Activated naive CD4-positive, alpha-beta T cell treated with anti-CD3 and anti-CD28 coated beads for 36 hours (primary cell): ENCODE results near the gene STXBP3. TPM values are rescaled to one million over a fixed set of nuclear protein-coding genes. Genes with fewer than 3 reads are reported as not detected.

ENCODE experiments used
- CTCF ChIA-PET: fragments of 350-600 bp; sonication (Branson Sonifier 250); formaldehyde crosslinking; loops from one replicate; lab custom pipeline; 2021; ENCODE audit warnings: antibody characterized with exemption; lab: Charles Lee
- DNase-seq: peaks from one replicate; pipeline ENCODE4 v3.0.0-alpha.2; 2020
- H3K27ac Mint-ChIP-seq: one replicate; pipeline ENCODE4 v1.8.0; 2021; ENCODE audit warnings: mild to moderate bottlenecking, mixed read lengths
- H3K27me3 Mint-ChIP-seq: one replicate; pipeline ENCODE4 v1.8.0; 2021; ENCODE audit warnings: low read depth, mixed read lengths
- H3K36me3 Mint-ChIP-seq: one replicate; pipeline ENCODE4 v1.8.0; 2021; ENCODE audit warnings: low read depth, mixed read lengths
- H3K4me1 Mint-ChIP-seq: one replicate; pipeline ENCODE4 v1.8.0; 2021; ENCODE audit warnings: low read depth, mixed read lengths
- H3K4me3 Mint-ChIP-seq: one replicate; pipeline ENCODE4 v1.8.0; 2021; ENCODE audit warnings: mild to moderate bottlenecking, moderate library complexity, mixed read lengths
- H3K9me3 Mint-ChIP-seq: one replicate; pipeline ENCODE4 v1.8.0; 2021; ENCODE audit warnings: mixed read lengths
- intact Hi-C: fragments of 100-400 bp; cut with micrococcal nuclease; formaldehyde crosslinking; loops from one replicate; pipeline ENCODE4 v1.15.1; 2023
- total RNA-seq, 2 experiments: library from RNA; stranded (reverse); gene quantifications; one replicate each; pipeline ENCODE4 v1.2.3, GENCODE V29; 2021

Gene STXBP3
- total RNA-seq, 2 experiments from 2014 or later = 29.1 to 30.3 TPM

DNA sequence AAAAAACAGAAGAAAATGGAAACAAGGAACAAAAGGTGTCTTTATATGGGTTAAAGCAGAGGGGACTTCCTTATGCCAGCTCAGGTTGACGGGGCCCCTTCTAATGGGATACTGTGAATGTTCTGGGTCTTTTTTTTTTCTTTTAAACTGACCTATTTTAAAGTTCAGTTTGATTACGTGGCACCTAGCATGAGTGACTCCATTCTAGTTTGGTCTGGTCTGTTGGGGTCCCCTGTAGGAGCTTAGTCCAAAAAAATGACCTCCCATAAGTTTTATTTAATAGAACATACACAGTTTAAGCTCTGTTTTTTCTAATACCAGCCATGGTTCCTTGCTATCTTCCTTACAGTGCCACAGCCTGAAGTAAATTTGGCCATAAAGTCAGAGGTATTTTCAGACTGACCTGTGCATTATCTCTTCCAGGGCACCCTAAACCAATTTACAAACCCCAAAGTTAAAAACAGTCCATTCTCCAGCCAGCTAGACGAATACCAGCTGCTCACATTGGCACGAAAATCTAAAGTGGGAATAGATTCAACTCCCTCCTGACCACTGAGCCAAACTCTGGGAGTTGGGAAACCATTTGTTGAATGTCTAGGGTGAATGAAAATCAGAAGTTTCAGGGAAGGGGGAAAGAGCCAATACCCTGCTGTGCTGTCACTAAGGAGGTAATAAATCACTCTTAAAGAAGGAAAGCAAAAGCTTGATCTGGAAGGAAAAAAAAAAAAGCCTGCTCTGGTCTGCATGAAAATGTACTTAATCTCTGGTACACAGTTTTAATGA is 68.1 kb downstream of the STXBP3 start:
- Mint-ChIP-seq H3K27me3 (no peaks in the 10 kb centered on the region), H3K27ac (no peak overlapping the region), H3K36me3 (no peaks in the 10 kb centered on the region), H3K9me3 (no peaks in the 10 kb centered on the region), H3K4me1 (no peaks in the 10 kb centered on the region), H3K4me3 (no peak overlapping the region)
- intact Hi-C loops = no loop called here
- no peak for DNase-seq
- CTCF ChIA-PET = interaction anchor here (1.4 kb wide), 1 partner anchor 14 kb away, joined by 6 read pairs; no protein-coding TSS in a partner anchor

DNA sequence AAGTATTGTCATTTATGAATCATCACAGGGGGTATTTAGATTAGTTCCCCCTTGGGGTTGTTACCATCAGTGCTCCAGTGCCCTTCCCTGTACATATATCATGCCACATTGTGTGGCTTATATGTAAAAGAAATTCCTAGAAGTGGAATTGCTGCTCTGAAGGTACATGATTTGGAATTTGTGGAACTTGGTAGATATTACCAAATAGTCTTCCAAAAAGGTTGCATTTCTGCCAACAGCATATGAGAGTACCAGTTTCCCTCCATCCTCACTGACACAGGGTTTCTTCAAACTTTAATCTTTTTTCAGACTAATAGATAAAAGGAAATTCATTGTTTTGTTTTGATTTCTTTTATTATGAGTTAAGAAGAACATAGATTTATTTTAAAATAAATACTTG is 69.1 kb downstream of the STXBP3 start:
- Mint-ChIP-seq H3K9me3 (no peaks in the 10 kb centered on the region), H3K27me3 (peaks cover 3% of the 10 kb centered on the region), H3K36me3 (no peaks in the 10 kb centered on the region), H3K27ac (no peak overlapping the region), H3K4me3 (no peak overlapping the region), H3K4me1 (no peaks in the 10 kb centered on the region)
- intact Hi-C loops = no loop called here
- CTCF ChIA-PET = no interaction called here
- no peak for DNase-seq

- Mint-ChIP-seq H3K27ac (no peak overlapping the region), H3K9me3 (no peaks in the 10 kb centered on the region), H3K4me1 (no peaks in the 10 kb centered on the region), H3K27me3 (peaks cover 3% of the 10 kb centered on the region), H3K36me3 (no peaks in the 10 kb centered on the region), H3K4me3 (no peak overlapping the region)
- CTCF ChIA-PET = interaction anchor here (0.6 to 1.3 kb wide), 2 partner anchors 10 to 12 kb away, joined by 3 to 5 read pairs; no protein-coding TSS in a partner anchor
- intact Hi-C loops = no loop called here
- DNase-seq = no peak
Observed at GRCh38 chr1:108816049-108816893, 69.8 kb downstream of the STXBP3 start.

- Mint-ChIP-seq H3K4me3 (no peak overlapping the region), H3K36me3 (no peaks in the 10 kb centered on the region), H3K27me3 (peaks cover 3% of the 10 kb centered on the region), H3K4me1 (no peaks in the 10 kb centered on the region), H3K27ac (no peak overlapping the region), H3K9me3 (no peaks in the 10 kb centered on the region)
- intact Hi-C loops = no loop called here
- CTCF ChIA-PET = interaction anchor here (0.6 to 1.3 kb wide), 2 partner anchors 10 to 11 kb away, joined by 3 to 5 read pairs; no protein-coding TSS in a partner anchor
- DNase-seq = no peak
Observed at GRCh38 chr1:108817016-108817415, 70.5 kb downstream of the STXBP3 start.

DNA sequence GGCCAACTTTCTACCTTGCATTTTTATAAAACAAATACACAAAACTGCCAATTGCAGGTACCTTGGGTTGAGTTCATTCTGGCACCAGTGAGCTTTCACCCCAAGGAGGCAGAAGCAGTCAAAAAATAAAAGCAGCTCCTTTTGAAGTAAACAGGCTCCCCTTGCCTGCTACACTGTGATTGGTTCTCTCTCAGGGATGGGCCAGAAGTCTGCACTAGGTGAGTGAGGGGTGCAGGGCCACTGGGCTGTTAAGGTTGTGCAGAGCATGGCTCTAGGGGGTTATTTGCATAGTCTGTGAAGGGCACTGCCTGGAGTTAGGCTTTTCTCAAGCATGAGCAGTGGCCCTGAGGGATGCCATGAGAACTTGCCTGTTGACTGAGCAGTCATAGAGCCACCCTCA is 71.3 kb downstream of the STXBP3 start:
- no peaks in the 10 kb centered on the region for H3K9me3 Mint-ChIP-seq
- H3K4me3 Mint-ChIP-seq = no peak overlapping the region
- no peaks in the 10 kb centered on the region for H3K36me3 Mint-ChIP-seq
- CTCF ChIA-PET = no interaction called here
- no peaks in the 10 kb centered on the region for H3K4me1 Mint-ChIP-seq
- peaks cover 3% of the 10 kb centered on the region for H3K27me3 Mint-ChIP-seq
- H3K27ac Mint-ChIP-seq = no peak overlapping the region
- DNase-seq = no peak
- intact Hi-C loops = no loop called here

DNA sequence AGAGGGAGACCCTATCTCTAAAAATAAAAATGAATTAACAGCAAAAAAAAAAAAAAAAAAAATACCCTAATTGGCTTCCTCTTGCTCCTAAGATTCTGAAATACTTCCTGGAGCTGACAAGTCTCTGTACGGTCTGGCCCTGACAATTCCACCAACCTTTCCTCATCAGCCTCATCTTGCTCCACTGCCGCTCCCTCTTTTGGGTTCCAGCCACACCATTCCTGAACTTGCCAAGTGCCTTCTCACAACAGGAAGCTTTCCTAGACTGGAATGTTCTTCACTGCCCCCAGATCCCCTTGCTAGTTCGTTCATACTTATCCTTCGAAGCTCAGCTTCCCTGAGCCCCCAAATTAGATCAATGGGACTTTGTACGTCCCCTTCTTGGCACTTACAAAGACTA is 73.4 kb downstream of the STXBP3 start:
- no peak for DNase-seq
- Mint-ChIP-seq H3K27ac (no peak overlapping the region), H3K4me1 (no peaks in the 10 kb centered on the region), H3K4me3 (no peak overlapping the region), H3K9me3 (no peaks in the 10 kb centered on the region), H3K36me3 (no peaks in the 10 kb centered on the region), H3K27me3 (peaks cover 3% of the 10 kb centered on the region)
- intact Hi-C loops = no loop called here
- CTCF ChIA-PET = interaction anchor here (1.6 to 3.0 kb wide), 2 partner anchors 9 to 78 kb away, joined by 4 to 11 read pairs; no protein-coding TSS in a partner anchor

GRCh38 chr1:108823632-108824031 is 77.2 kb downstream of the STXBP3 start:
- CTCF ChIA-PET = interaction anchor here (1.3 kb wide), 1 partner anchor 8 kb away, joined by 3 read pairs; no protein-coding TSS in a partner anchor
- H3K9me3 Mint-ChIP-seq = no peaks in the 10 kb centered on the region
- intact Hi-C loops = no loop called here

DNA sequence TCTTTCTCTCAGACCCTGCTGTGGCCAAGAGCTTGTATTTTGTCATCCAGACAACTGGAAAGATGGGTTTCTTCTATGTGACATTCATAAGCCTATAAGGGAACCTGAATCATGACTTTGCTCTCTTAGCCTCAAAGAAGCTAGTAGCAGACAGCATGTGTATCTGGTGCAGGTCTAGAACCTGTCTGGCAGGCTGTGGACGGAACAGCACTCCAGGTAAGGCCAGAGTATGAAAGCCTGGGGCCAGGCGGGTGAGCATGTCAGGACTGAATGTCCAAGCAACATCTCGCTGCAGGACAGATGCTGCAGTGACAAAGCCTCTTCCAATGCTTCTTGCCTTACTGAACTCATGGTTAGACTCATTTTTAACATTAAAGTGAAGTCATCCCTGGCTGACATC is 77.6 kb downstream of the STXBP3 start:
- Mint-ChIP-seq H3K27me3 (peaks cover 3% of the 10 kb centered on the region), H3K4me3 (no peak overlapping the region), H3K9me3 (no peaks in the 10 kb centered on the region), H3K4me1 (no peaks in the 10 kb centered on the region), H3K27ac (no peak overlapping the region), H3K36me3 (no peaks in the 10 kb centered on the region)
- intact Hi-C loops = no loop called here
- CTCF ChIA-PET = interaction anchor here (0.9 kb wide), 1 partner anchor 73 kb away, joined by 4 read pairs; no protein-coding TSS in a partner anchor
- no peak for DNase-seq

More at GRCh38 chr1:108823632-108824031, 77.2 kb downstream of the STXBP3 start:
- Mint-ChIP-seq H3K4me1 (no peaks in the 10 kb centered on the region), H3K27ac (no peak overlapping the region), H3K27me3 (peaks cover 3% of the 10 kb centered on the region), H3K4me3 (no peak overlapping the region), H3K36me3 (no peaks in the 10 kb centered on the region)
- DNase-seq = no peak

- intact Hi-C loops = loop anchor here (5.0 kb wide), 2 partner anchors 134 to 216 kb away; partner anchors contain the start of genes PRPF38B and WDR47
- Mint-ChIP-seq H3K9me3 (no peaks in the 10 kb centered on the region), H3K27ac (no peak overlapping the region), H3K4me3 (no peak overlapping the region), H3K4me1 (no peaks in the 10 kb centered on the region), H3K36me3 (no peaks in the 10 kb centered on the region), H3K27me3 (no peaks in the 10 kb centered on the region)
- DNase-seq = no peak
- CTCF ChIA-PET = interaction anchor here (0.6 to 6.7 kb wide), 11 partner anchors 10 to 285 kb away, joined by 3 to 109 read pairs (median 4); a partner anchor contains a TSS
Observed at GRCh38 chr1:108826081-108826635, 79.7 kb downstream of the STXBP3 start.

DNA sequence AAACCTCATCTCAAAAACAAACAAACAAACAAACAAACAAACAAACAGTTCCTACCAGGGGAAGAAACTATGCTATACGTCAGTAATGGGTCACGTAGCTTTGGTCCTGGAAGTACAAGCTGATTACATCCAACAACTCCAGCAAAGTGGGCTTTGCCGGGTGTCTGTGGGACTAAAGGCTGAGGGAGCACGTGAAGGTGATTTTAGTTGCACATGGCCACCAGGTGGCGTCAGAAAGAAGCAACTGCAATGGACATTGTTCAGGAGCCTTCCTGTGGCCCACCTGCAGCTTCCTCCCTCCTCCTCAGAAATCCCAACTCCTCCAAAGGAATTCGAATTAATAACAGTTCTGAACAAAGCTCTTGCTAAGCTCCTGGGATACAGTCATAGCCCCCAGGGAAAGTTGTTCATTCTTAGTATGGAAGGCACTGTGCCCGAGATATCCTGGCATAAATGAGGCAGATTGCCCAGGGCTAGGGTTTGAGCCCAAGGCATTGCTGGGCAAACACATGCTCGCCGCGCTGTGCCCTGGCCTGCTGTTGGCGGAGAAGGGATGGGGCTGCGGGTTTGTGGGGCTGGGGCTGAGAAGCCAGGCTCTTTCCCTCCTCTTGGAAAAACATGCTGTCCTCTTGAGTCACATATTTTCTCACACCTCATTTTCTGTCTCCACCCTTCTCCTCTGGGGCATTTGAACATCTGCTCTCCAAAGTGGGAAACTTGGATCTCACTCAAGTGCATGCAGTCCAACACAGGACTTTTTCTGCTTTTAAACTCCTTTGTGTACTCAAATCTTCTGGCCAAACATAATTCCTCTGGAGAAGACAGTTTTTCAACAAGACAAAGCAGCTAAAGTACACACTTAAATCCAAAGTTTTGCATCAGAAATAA is 81.8 kb downstream of the STXBP3 start:
- Mint-ChIP-seq H3K4me3 (no peak overlapping the region), H3K27ac (no peak overlapping the region), H3K27me3 (no peaks in the 10 kb centered on the region), H3K36me3 (no peaks in the 10 kb centered on the region), H3K4me1 (no peaks in the 10 kb centered on the region), H3K9me3 (no peaks in the 10 kb centered on the region)
- intact Hi-C loops = loop anchor here (1.0 to 5.0 kb wide), 7 partner anchors 48 to 704 kb away; partner anchors contain the start of genes GPSM2, PRPF38B and WDR47
- CTCF ChIA-PET = interaction anchor here (0.6 to 6.7 kb wide), 31 partner anchors 8 to 302 kb away, joined by 3 to 109 read pairs (median 5); partner anchors contain the start of gene CLCC1
- DNase-seq = peak; percentile 83

GRCh38 chr1:108829498-108829916 is 83.0 kb downstream of the STXBP3 start:
- CTCF ChIA-PET = interaction anchor here (0.5 to 6.7 kb wide), 17 partner anchors 8 to 282 kb away, joined by 3 to 109 read pairs (median 7); partner anchors contain the start of gene CLCC1
- no peak overlapping the region for H3K4me3 Mint-ChIP-seq
- DNase-seq = no peak
- H3K27me3 Mint-ChIP-seq = no peaks in the 10 kb centered on the region
- intact Hi-C loops = loop anchor here (2.0 to 5.0 kb wide), 3 partner anchors 137 to 703 kb away; partner anchors contain the start of genes PRPF38B and WDR47
- no peaks in the 10 kb centered on the region for H3K4me1 Mint-ChIP-seq
- no peaks in the 10 kb centered on the region for H3K36me3 Mint-ChIP-seq
- no peak overlapping the region for H3K27ac Mint-ChIP-seq
- no peaks in the 10 kb centered on the region for H3K9me3 Mint-ChIP-seq
